HG03066 (cell line): ENCODE data around the gene NUDCD3.
A peak's percentile ranks its signal among the peaks of the same experiment; 100 is the strongest.

Experiments
- ATAC-seq: cut with Tn5 transposase; IDR thresholded peaks from one replicate; pipeline ENCODE4 v1.9.1; 2021; ENCODE audit warnings: low read depth; ENCODE audit not compliant: unreplicated experiment

NUDCD3 gene

DNA sequence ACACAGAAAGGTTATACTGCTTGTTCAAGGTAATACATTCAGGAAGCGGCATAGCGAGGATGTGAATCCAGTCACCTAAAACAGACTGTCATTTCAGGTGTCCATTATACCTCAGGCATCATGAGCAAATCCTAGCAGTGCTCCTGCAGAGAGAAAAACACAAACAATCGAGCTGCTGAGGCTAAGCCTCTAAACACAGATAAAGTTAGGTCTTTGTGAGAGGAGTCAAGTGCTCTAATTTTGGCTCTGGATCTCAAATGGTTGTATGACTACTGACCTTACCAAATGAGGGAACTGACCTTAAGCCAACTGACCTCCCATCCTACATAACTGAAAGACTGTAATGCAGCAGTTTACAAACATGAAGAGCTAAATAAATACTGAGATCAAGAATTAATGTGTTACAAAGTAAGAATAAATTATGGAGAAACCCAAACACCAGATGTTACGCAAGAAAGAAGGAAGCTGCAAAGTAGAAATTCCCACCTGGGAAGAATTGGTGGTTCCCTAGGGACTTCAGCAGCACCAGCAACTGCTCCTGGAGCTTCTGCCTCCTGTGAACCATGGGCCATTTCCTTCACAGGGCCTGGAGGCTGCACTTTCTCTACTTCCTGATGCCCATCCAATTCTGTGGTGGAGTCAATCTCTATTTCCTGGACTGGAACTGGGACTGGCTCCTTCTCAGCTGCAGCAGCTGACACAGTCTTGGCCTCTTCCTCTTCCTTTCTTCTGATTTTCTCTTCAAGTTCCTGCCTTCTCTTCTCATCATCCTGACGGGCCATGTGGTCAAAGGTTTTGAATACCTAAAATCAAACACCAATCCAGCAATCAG lies 5.8 kb downstream of the NUDCD3 start:
- no peak for ATAC-seq

DNA sequence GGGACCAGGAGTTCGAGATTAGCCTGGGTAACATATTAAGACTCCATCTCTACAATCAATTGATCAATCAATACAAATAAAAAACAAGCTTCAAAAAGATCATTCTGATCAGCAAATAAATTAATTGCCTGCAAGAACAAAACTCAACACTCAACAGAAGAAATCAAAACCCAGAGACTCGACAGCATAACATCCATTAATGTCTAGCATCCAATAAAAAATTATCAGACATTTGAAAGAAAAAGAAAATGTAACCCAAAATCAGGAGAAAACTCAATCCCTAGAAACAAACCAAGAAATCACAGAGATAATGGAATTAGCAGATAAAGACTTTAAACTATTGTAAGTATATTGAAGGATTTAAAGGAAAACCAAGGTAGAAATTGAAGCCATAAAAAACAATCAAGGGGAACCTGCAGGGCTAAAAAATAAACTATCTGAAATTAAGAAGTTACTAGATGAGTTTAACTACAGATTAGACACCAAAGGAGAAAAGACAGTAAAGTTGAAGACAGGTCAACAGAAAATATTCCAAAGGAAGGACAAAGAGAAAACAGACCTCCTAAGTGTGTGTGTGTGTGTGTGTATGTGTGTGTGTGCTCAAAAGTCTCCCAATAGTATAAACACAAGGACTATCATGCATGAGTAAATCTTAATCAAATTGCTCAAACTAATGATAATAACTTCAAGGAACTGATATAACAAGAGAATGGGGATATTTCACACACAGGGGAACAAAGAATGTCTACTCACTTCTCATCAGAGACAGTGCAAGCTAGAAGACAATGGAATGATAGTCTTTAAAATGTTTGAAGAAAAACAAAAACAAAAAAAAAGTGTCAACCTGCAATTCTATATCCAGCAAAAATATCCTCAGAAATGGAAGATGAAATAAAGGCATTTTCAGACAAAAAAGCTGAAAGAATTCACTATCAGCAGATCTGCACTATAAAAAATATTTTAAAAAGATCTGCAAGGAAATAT lies 7.7 kb downstream of the NUDCD3 start:
- no peak for ATAC-seq

DNA sequence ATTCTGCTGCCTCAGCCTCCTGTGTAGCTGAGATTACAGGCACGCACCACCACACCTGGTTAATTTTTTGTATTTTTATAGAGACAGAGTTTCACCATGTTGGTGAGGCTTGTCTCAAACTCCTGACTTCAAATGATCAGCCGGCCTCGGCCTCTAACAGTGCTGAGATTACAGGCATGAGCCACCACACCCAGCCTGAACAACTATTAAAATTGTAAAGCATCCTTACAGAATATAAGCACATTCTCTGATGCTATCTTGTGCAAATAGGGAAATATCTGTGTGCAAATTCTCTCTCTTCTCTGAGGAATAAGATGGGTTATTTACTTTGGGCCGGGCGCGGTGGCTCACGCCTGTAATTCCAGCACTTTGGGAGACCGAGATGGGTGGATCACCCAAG lies 12.5 kb downstream of the NUDCD3 start:
- ATAC-seq = no peak

- peak; percentile 70 for ATAC-seq
These were observed 13.2 kb downstream of the NUDCD3 start for GRCh38 chr7:44477063-44477830.

DNA sequence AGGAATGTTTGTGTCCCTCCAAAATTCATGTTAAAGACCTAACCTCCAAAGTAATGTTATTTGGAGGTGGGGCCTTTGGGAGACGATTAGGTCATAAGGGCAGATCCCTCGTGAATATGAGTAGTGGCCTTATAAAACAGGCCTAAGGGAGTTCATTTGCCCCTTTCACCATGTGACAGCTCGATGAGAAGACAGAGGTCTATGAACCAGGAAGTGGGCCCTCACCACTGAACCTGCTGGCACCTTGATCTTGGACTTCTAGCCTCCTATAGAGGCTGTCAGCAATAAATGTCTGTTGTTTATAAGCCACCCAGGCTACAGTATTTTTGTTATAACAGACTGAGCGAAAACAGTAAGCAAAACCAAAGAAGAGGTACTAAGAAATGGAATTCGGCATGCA lies 14.1 kb downstream of the NUDCD3 start:
- ATAC-seq = no peak

GRCh38 chr7:44473295-44473694 lies 17.2 kb downstream of the NUDCD3 start:
- no peak for ATAC-seq

GRCh38 chr7:44472843-44473242 lies 17.6 kb downstream of the NUDCD3 start:
- no peak for ATAC-seq

DNA sequence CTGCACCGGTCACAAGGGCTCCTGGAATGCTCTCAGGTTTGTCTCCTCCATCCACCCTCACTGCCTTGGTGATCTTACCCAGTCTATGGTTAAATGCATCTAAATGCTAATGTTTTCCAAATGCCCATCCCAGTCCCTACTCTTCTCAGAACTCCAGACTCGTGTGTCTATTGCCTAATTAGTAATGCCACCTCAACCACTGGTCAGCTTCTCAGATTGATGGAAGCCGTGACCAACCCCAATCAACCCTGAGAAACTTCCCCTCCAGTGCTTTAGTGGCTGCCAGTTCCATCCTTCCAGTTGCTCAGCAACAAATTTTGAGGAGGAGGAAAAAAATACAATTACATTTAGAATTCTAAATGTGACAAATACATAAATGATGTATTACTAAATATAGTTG lies 18.6 kb downstream of the NUDCD3 start:
- ATAC-seq = no peak

- ATAC-seq = no peak
These were observed 19.0 kb downstream of the NUDCD3 start for GRCh38 chr7:44471436-44471835.

DNA sequence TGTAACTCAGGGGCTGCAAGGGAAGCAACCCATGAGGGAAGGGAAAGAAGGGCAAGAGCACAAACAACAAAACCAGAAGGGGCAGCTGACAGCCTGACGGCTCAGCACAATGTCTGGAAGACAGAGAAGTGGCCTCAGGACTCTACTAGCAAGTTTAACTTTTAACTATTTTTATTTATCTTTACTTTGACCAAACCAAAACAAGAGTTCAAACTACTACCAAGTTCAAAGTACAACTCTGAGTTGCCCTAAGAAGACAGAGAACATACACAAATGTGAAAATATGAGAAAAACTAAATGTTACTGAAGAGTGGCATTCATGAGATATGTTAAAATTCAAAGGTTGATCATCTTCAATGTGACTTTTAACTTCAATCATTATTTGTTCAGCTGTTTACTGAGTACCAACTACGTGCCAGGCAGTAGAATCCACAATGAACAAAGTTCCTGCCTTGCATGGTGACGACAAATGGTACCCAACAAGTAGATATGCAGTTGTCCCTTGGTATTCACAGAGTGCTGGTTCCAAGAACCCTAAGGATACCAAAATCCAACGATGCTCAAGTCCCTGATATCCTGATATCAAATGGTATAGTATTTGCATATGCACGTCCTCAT lies 19.7 kb downstream of the NUDCD3 start:
- ATAC-seq = no peak

GRCh38 chr7:44470135-44470479 lies 20.4 kb downstream of the NUDCD3 start:
- no peak for ATAC-seq

DNA sequence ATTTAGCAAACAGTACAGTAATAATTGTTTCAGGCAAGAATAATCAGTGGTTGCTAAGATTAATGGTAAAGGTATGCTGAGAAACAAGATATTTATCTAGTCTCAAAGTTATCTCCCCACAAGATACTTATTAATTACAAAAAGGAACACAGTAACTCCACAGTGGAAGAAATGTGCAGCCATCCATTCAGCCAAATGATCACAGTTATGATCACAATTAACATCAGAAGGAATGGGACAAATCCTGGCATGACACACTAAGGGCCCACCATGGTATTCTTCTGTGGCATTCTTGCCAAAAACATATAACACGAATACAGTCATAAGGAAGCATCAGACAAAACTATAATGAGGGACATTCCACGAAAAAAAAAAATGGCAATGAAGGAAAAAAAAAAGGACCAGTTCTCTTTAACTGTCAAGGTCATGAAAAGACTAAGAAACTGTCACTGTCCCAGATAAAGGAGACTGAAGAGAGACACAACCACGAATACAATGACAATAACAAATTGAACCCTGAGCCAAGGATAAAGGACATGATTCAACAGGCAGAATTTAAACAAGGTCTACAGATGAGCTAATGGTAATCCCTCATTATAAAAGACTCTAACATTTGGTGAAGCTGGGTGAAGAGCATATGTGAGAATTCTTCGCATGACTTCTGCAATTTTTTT lies 20.9 kb downstream of the NUDCD3 start:
- ATAC-seq = no peak

DNA sequence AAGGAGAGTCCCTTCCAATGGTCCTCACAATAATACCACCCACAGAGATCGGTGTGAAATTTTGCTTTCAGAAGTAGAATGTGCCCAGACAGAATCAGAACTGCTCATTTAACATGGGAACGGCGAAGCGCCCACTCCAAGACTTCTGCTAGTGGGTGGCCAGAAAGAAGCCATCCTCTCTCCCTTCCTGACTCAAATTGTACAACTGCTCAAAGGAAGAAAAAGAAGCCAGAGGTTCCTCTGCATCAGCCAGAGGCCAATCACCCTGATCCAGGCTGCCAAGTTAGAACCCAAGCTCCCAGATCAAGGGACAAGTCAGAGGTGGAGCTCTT lies 23.3 kb downstream of the NUDCD3 start:
- no peak for ATAC-seq

DNA sequence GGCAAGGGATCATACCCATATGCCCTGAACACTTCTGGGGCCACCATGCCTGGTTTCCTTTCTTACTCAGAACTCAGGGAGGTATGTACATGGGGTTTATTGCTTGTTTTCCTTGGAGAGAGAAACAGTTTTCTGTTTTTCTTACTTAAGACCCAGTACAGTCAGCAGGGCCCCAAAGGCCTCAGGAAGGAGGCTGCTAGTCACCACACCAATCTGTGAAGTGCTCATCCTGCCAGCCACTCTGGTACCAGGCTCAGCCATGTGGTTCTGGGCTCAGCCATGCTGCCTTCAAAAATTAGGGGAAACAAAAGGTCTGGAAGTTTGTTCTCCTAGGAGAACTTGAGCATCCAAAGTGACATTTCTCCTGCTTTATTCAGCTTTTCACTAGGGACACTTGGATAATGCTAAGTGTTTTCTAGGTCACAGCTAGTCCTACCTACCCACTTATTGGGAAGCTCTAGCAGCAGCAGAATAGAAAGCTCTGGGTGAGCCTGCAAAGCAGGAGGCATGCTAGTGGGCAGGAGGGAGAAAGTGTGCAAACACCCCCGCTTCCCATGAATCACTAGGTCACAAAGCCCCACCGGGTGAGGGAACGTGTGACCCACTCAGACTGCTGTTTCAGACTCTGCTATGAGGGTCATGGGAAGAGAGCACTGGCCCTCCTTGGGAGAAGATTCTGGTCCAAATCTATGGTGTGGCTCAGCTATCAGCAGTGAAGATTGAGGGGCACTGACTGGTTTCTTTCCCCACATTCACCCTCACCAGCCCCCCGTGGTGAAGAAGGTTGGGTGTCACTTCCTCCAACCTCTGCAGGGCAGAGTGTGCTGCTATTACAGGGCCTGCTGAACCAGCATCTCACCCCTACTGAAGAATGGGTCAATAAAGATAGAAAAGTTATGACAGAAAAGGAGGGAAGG lies 23.9 kb downstream of the NUDCD3 start:
- ATAC-seq = no peak

- no peak for ATAC-seq
These were observed 25.0 kb downstream of the NUDCD3 start for GRCh38 chr7:44465490-44465889.

DNA sequence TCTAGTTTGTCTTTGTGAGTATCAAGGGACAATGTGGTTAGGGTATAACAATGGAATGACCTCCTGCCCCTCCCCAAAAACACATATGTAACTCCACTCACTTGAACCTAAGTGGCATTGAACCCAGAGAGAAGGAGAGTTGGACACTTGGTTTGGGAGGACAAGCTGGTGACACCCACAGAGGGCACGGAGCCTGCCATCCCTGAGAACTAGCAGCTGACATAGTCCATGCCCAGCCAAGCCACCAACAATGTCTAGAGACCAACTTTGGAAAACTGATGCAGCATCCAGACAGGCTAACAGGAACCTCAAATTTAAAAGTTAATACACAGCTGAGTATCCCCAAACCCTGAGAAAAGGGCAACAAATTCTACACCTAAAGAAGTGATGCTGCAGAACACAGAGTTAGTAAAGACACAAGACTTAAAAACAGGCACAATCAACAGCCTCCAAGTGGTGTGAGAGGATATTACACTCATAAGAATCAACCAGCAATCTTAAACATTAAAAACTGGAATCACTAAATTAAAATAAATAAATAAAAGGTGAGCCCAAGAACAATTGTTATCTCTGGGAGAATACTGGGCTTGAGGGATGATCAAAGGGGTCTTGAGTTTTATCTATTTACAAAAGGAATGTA lies 27.2 kb downstream of the NUDCD3 start:
- no peak for ATAC-seq

DNA sequence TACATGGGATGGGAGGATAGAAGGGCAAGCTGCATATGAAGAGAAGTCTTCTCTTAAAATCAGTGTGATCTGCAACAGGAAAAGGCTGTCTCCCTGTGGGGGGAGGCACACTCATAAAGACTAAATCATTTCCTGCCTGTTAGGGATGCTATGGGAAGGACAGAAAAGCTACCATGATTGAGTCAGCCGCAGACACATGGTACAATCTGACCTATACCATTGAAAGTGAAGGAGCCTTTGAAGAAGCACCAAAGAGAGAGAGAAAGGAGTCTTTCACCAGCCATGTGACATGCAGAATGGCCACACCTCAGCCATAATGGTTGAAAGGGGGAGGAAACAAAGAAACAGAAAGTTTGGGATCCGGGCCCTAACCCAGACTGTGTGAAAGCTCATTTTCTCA lies 29.1 kb downstream of the NUDCD3 start:
- no peak for ATAC-seq

DNA sequence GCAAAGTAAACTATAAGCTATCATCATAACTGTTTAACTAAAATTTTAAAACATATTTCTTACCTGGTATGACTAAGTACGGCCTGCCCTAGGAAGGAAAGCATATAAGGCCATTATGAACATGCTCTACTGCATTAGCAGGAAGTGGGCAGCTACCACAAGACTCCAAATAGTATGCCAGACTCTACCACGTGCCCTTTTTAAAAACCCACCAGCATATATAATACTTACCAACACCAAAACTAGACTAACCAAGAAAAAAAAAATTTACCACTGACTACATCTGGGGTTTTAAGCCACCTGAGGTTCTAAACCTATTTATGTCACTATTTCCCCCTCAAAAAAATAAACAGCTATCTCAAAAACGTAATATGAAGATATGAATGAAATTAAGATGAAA lies 30.1 kb downstream of the NUDCD3 start:
- peak; percentile 97 for ATAC-seq

GRCh38 chr7:44455155-44455554 lies 35.3 kb downstream of the NUDCD3 start:
- ATAC-seq = no peak
